ENCODE measurements around the gene TOMM6. TPM values are rescaled to one million over a fixed set of nuclear protein-coding genes. Genes with fewer than 3 reads are reported as not detected.
"Not testable (repeated sequence)": the region's sequence is repeated elsewhere in the genome, so short reads cannot be mapped to it uniquely, and the experiment has no call there.

Gene TOMM6
- total RNA-seq, 2 experiments from 2014 or later: 157 to 163 TPM

GRCh38 chr6:41755895-41756294 lies 31.6 kb upstream of the TOMM6 start:
- DNase-seq (no peak), ATAC-seq (ENCODE audit: low read depth) (peak; percentile 5)
- H3K4me1 Mint-ChIP-seq: peaks cover 7% of the 10 kb centered on the region
- H3K27me3 Mint-ChIP-seq: peaks cover 10% of the 10 kb centered on the region
- POLR2A ChIA-PET: no interaction called here
- no peaks in the 10 kb centered on the region for H3K9me3 Mint-ChIP-seq
- H3K36me3 Mint-ChIP-seq: no peaks in the 10 kb centered on the region
- H3K27ac Mint-ChIP-seq: no peak overlapping the region
- H3K4me3 Mint-ChIP-seq: no peak overlapping the region

GRCh38 chr6:41756354-41756753 lies 31.1 kb upstream of the TOMM6 start:
- H3K27me3 Mint-ChIP-seq: peaks cover 10% of the 10 kb centered on the region
- no peak overlapping the region for H3K27ac Mint-ChIP-seq
- H3K4me1 Mint-ChIP-seq: peaks cover 7% of the 10 kb centered on the region
- no peak for DNase-seq
- POLR2A ChIA-PET: no interaction called here
- H3K36me3 Mint-ChIP-seq: no peaks in the 10 kb centered on the region
- H3K4me3 Mint-ChIP-seq: no peak overlapping the region
- no peaks in the 10 kb centered on the region for H3K9me3 Mint-ChIP-seq
- ATAC-seq (ENCODE audit: low read depth): peak; percentile 64

GRCh38 chr6:41757271-41757670 lies 30.2 kb upstream of the TOMM6 start:
- H3K4me1 Mint-ChIP-seq: peaks cover 7% of the 10 kb centered on the region
- peaks cover 10% of the 10 kb centered on the region for H3K27me3 Mint-ChIP-seq
- no peaks in the 10 kb centered on the region for H3K9me3 Mint-ChIP-seq

GRCh38 chr6:41757931-41758640 lies 29.4 kb upstream of the TOMM6 start:
- peaks cover 7% of the 10 kb centered on the region for H3K4me1 Mint-ChIP-seq
- H3K4me3 Mint-ChIP-seq: no peak overlapping the region
- peaks cover 10% of the 10 kb centered on the region for H3K27me3 Mint-ChIP-seq
- ATAC-seq (ENCODE audit: low read depth): no peak
- no peak for DNase-seq
- no peaks in the 10 kb centered on the region for H3K9me3 Mint-ChIP-seq
- no peak overlapping the region for H3K27ac Mint-ChIP-seq
- POLR2A ChIA-PET: no interaction called here
- H3K36me3 Mint-ChIP-seq: no peaks in the 10 kb centered on the region

More at GRCh38 chr6:41757271-41757670, 30.2 kb upstream of the TOMM6 start:
- ATAC-seq (ENCODE audit: low read depth) (no peak), DNase-seq (no peak)
- POLR2A ChIA-PET: no interaction called here
- no peak overlapping the region for H3K4me3 Mint-ChIP-seq
- H3K27ac Mint-ChIP-seq: no peak overlapping the region
- H3K36me3 Mint-ChIP-seq: no peaks in the 10 kb centered on the region

GRCh38 chr6:41758641-41759035 lies 28.9 kb upstream of the TOMM6 start:
- H3K27ac Mint-ChIP-seq: no peak overlapping the region
- no peak overlapping the region for H3K4me3 Mint-ChIP-seq
- no peak for ATAC-seq (ENCODE audit: low read depth)
- H3K9me3 Mint-ChIP-seq: no peaks in the 10 kb centered on the region
- POLR2A ChIA-PET: no interaction called here
- no peaks in the 10 kb centered on the region for H3K36me3 Mint-ChIP-seq
- peaks cover 7% of the 10 kb centered on the region for H3K4me1 Mint-ChIP-seq
- H3K27me3 Mint-ChIP-seq: peaks cover 10% of the 10 kb centered on the region
- no peak for DNase-seq

GRCh38 chr6:41759106-41759904 lies 28.2 kb upstream of the TOMM6 start:
- ATAC-seq (ENCODE audit: low read depth) (no peak), DNase-seq (no peak)
- H3K4me3 Mint-ChIP-seq: no peak overlapping the region
- peaks cover 7% of the 10 kb centered on the region for H3K4me1 Mint-ChIP-seq
- no peak overlapping the region for H3K27ac Mint-ChIP-seq
- POLR2A ChIA-PET: no interaction called here
- H3K27me3 Mint-ChIP-seq: peaks cover 8% of the 10 kb centered on the region
- H3K36me3 Mint-ChIP-seq: no peaks in the 10 kb centered on the region
- H3K9me3 Mint-ChIP-seq: no peaks in the 10 kb centered on the region

- Mint-ChIP-seq H3K4me3 (no peak overlapping the region), H3K27me3 (peaks cover 5% of the 10 kb centered on the region), H3K36me3 (no peaks in the 10 kb centered on the region), H3K27ac (no peak overlapping the region), H3K9me3 (no peaks in the 10 kb centered on the region), H3K4me1 (peaks cover 7% of the 10 kb centered on the region)
- no peak for DNase-seq
- ATAC-seq (ENCODE audit: low read depth): no peak
- POLR2A ChIA-PET: no interaction called here
Measured at GRCh38 chr6:41759905-41760579, 27.5 kb upstream of the TOMM6 start.

- POLR2A ChIA-PET: no interaction called here
- Mint-ChIP-seq H3K27ac (no peak overlapping the region), H3K4me3 (no peak overlapping the region), H3K4me1 (peaks cover 7% of the 10 kb centered on the region), H3K36me3 (no peaks in the 10 kb centered on the region), H3K27me3 (peaks cover 3% of the 10 kb centered on the region), H3K9me3 (no peaks in the 10 kb centered on the region)
- no peak for DNase-seq
- ATAC-seq (ENCODE audit: low read depth): no peak
Measured at GRCh38 chr6:41763470-41763869, 24.0 kb upstream of the TOMM6 start.

- peaks cover 15% of the 10 kb centered on the region for H3K4me1 Mint-ChIP-seq
- H3K27me3 Mint-ChIP-seq; H3K36me3 Mint-ChIP-seq; H3K9me3 Mint-ChIP-seq; DNase-seq; POLR2A ChIA-PET; H3K4me3 Mint-ChIP-seq; ATAC-seq (ENCODE audit: low read depth); H3K27ac Mint-ChIP-seq: not testable (repeated sequence)
Measured at GRCh38 chr6:41766043-41766664, 21.3 kb upstream of the TOMM6 start.

GRCh38 chr6:41767112-41767833 lies 20.2 kb upstream of the TOMM6 start:
- Mint-ChIP-seq H3K4me3 (no peak overlapping the region), H3K36me3 (no peaks in the 10 kb centered on the region), H3K9me3 (no peaks in the 10 kb centered on the region), H3K4me1 (peaks cover 15% of the 10 kb centered on the region), H3K27me3 (peaks cover 3% of the 10 kb centered on the region), H3K27ac (no peak overlapping the region)
- no peak for DNase-seq
- no peak for ATAC-seq (ENCODE audit: low read depth)
- POLR2A ChIA-PET: no interaction called here

- H3K9me3 Mint-ChIP-seq: no peaks in the 10 kb centered on the region
- ATAC-seq (ENCODE audit: low read depth) (peak; percentile 63), DNase-seq (no peak)
- H3K27me3 Mint-ChIP-seq: peaks cover 3% of the 10 kb centered on the region
- peak overlapping the region; percentile 68 for H3K27ac Mint-ChIP-seq
- no peaks in the 10 kb centered on the region for H3K36me3 Mint-ChIP-seq
- peak overlapping the region; percentile 45 for H3K4me3 Mint-ChIP-seq
- POLR2A ChIA-PET: interaction anchor here (0.9 to 1.2 kb wide), 3 partner anchors 34 to 53 kb away, joined by 3 to 4 read pairs (median 3); no protein-coding TSS in a partner anchor
- peaks cover 15% of the 10 kb centered on the region for H3K4me1 Mint-ChIP-seq
Measured at GRCh38 chr6:41768545-41769308, 18.8 kb upstream of the TOMM6 start.

- no peak for DNase-seq
- no peak for ATAC-seq (ENCODE audit: low read depth)
- Mint-ChIP-seq H3K9me3 (no peaks in the 10 kb centered on the region), H3K27ac (no peak overlapping the region), H3K4me3 (no peak overlapping the region), H3K36me3 (no peaks in the 10 kb centered on the region), H3K4me1 (peaks cover 15% of the 10 kb centered on the region), H3K27me3 (no peaks in the 10 kb centered on the region)
- POLR2A ChIA-PET: interaction anchor here (1.1 to 1.2 kb wide), 2 partner anchors 35 to 49 kb away, joined by 3 to 4 read pairs; no protein-coding TSS in a partner anchor
Measured at GRCh38 chr6:41769376-41769775, 18.1 kb upstream of the TOMM6 start.
